HEK293T (cell line): ENCODE results near the gene TMEM86B.

Experiments used
- ARNT ChIP-seq: fragments of 450-650 bp; IDR thresholded peaks from 2 replicates; pipeline ENCODE4 v1.6.1; 2017; ENCODE audit warnings: mild to moderate bottlenecking
- BHLHE40 ChIP-seq: fragments of 450-650 bp; IDR thresholded peaks from 2 replicates; pipeline ENCODE4 v1.6.1; 2016; ENCODE audit warnings: mild to moderate bottlenecking, moderate library complexity, borderline replicate concordance
- CTBP1 ChIP-seq: fragments of 450-650 bp; IDR thresholded peaks from 2 replicates; pipeline ENCODE4 v1.6.1; 2016; ENCODE audit warnings: borderline replicate concordance
- FOXA1 ChIP-seq: fragments of 450-650 bp; IDR thresholded peaks from 2 replicates; pipeline ENCODE4 v1.6.1; 2016; ENCODE audit warnings: mild to moderate bottlenecking
- FOXK2 ChIP-seq: fragments of 450-650 bp; IDR thresholded peaks from 2 replicates; pipeline ENCODE4 v1.6.1; 2016; ENCODE audit warnings: mild to moderate bottlenecking
- FOXM1 ChIP-seq: fragments of 450-650 bp; IDR thresholded peaks from 2 replicates; pipeline ENCODE4 v1.6.1; 2017; ENCODE audit warnings: mild to moderate bottlenecking, borderline replicate concordance
- HDGF ChIP-seq: fragments of 450-650 bp; IDR thresholded peaks from 2 replicates; pipeline ENCODE4 v1.6.1; 2017; ENCODE audit warnings: antibody characterized with exemption, borderline replicate concordance
- L3MBTL2 ChIP-seq: fragments of 450-650 bp; conservative IDR thresholded peaks from 2 replicates; pipeline ENCODE4 v1.6.1; 2016; ENCODE audit warnings: mild to moderate bottlenecking
- LEF1 ChIP-seq: fragments of 450-650 bp; IDR thresholded peaks from 2 replicates; pipeline ENCODE4 v1.6.1; 2017; ENCODE audit warnings: mild to moderate bottlenecking, borderline replicate concordance
- NFRKB ChIP-seq: fragments of 450-650 bp; IDR thresholded peaks from 2 replicates; pipeline ENCODE4 v1.6.1; 2016; ENCODE audit warnings: mild to moderate bottlenecking, moderate library complexity
- SP1 ChIP-seq: fragments of 450-650 bp; IDR thresholded peaks from 2 replicates; pipeline ENCODE4 v1.6.1; 2017
- SUZ12 ChIP-seq: fragments of 450-650 bp; IDR thresholded peaks from 2 replicates; pipeline ENCODE4 v1.6.1; 2016; ENCODE audit warnings: mild to moderate bottlenecking
- TARDBP ChIP-seq: fragments of 450-650 bp; IDR thresholded peaks from 2 replicates; pipeline ENCODE4 v1.6.1; 2016
- TF ChIP-seq, protein P1 (sequence below): fragments of 450-650 bp; IDR thresholded peaks from 2 replicates; pipeline ENCODE4 v1.6.1; 2016

GRCh38 chr19:55188625-55189024, 39.9 kb downstream of the TMEM86B start:
- TF ChIP-seq CTBP1, result no peak
- no peak for TF ChIP-seq TARDBP
- TF ChIP-seq FOXA1, result no peak
- TF ChIP-seq NFRKB, result no peak
- no peak for TF ChIP-seq HDGF
- TF ChIP-seq FOXM1, result no peak
- no peak for TF ChIP-seq BHLHE40
- TF ChIP-seq SP1, result no peak
- TF ChIP-seq LEF1, result no peak
- no peak for TF ChIP-seq L3MBTL2
- TF ChIP-seq, protein P1, sequence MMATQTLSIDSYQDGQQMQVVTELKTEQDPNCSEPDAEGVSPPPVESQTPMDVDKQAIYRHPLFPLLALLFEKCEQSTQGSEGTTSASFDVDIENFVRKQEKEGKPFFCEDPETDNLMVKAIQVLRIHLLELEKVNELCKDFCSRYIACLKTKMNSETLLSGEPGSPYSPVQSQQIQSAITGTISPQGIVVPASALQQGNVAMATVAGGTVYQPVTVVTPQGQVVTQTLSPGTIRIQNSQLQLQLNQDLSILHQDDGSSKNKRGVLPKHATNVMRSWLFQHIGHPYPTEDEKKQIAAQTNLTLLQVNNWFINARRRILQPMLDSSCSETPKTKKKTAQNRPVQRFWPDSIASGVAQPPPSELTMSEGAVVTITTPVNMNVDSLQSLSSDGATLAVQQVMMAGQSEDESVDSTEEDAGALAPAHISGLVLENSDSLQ, result no peak
- TF ChIP-seq ARNT, result no peak
- no peak for TF ChIP-seq FOXK2
- no peak for TF ChIP-seq SUZ12
